NCI-H2227 treated with DMSO at 0.1 percent for 48 hours (cell line): ENCODE data around the gene HNRNPK.

Experiments
- DNase-seq: peaks from one replicate; lab custom pipeline; 2025; lab: John Stamatoyannopoulos, UW

HNRNPK gene

DNA sequence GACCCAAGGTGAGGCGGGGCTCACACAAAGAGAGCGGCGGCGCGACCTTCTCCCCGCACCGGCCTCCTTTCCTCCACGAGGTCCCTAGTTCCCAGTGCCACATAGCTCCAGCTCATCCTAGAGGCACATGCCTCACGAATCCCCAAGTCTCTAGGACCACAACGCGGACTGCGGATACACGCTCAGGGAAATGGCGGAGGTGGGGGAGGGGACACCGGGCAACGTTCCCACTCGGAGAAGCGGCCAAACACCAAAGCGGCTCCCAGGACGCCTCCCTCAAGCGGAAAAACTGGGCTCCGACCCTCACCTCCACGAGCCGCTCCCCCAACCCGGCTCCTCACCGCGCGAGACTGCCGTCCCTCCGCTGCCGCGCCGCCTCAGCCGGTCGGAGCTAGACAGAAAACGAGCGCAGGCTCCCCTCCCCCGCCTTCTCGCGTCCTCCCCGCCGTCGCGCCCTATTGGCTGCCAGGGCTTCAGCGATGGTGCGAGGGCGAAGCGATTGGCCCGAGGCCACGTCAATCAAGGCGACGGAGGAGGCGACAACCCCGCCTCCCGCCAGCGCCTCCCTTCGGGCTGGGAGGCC is at the start of gene HNRNPK:
Gene HNRNPK (minus strand): TSS at position 404 of the 583 bp plus-strand sequence. CDS start 1,963 bp downstream, outside the sequence.
- DNase-seq: peak; percentile 96

DNA sequence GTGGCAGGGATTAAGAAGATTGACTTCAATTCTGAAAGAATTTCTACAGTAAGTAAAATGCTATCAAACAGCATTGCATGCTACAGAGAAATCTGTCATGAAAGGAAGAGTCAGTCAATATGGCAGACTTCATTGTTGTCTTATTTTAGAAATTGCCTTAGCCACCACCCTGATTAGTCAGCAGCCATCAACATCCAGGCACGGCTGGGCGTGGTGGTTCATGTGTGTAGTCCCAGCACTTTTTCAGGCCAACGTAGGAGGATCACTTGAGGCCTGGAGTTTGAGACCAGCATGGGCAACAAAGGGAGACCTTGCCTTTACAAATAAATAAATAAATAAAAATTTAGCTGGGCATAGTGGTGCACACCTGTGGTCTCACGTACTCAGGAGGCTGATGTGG is 47.2 kb upstream of the HNRNPK start:
- no peak for DNase-seq

DNA sequence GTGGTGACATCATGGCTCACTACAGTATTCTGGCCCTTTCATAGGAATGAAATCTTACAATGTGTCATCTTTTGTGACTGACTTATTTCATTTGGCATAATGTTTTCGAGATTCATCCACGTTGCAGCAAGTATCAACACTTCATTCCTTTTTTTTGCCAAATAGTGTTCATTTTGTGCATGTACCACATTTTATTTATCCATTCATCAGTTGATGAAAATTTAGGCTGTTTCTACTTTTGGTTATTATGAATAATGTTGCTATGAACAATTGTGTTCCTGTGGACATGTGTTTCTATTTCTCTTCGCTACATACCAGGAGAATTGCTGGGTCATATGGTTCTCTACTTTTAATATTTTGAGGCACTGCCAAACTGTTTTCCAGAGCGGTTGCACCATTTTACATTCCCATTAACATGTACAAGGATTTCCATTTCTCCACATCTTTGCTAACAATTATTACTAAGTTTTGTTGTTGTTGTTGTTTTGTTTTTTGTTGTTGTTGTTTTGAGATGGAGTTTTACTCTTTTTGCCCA is 44.1 kb upstream of the HNRNPK start:
- no peak for DNase-seq

DNA sequence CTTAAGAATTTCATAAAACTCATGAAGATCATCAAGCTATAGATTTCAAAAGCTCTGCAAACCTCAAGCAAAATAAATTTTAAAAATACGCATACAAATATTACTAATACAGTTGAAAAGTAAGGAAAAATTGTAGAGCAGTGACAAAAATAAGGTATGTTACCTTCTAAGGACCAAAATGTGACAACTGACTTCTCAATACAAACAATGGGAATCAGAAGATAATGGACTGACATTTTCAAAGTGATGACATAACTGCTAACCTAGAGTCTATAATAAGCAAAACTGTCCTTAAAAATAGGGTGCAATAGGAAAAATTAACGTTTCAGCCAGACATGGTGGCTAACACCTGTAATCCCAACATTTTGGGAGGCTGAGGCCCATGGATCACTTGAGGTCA is 27.6 kb upstream of the HNRNPK start:
- no peak for DNase-seq

DNA sequence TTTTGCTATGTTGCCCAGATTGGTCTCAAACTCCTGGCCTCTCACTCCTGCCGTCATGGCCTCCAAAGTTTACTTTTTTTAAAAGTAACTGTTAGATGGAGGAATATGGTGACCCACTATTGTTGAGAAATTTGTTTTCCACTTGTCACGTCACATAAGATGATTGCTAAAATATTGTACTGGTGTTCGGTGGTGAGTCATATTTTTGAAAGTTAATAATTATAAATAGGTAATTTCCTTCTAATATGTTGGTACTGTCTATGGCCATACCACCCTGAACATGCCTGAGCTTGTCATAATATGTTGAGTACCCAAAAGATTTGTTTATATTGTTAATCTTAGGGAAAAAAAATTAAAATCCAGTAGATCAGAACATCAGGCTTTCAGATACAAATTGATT is 23.2 kb upstream of the HNRNPK start:
- DNase-seq: no peak

DNA sequence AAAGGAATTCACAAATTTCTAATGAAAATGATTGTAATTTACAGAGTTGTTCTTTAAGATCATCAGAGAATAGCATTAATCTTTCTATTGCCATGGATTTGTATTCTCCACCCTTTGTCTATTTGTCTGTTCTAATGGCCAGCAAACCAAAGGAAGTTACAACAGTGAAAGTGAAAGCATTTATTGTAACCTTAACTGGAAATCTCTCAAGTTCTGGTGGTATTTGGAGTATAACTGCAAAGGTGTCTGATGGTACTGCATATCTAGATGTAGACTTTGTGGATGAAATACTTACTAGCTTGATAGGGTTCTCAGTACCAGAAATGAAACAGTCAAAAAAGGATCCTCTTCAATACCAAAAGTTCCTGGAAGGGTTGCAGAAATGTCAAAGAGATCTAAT is 22.3 kb upstream of the HNRNPK start:
- DNase-seq: no peak

DNA sequence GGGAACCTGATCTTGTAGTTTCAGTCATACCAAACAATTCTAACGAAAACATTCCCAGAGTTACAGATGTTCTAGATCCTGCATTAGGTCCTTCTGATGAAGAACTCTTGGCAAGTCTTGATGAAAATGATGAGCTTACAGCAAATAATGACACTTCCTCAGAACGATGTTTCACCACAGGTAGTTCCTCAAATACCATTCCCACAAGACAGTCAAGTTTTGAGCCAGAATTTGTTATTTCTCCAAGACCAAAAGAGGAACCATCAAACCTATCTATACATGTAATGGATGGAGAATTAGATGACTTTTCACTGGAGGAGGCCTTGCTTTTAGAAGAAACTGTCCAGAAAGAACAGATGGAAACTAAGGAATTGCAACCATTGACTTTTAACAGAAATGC is 21.6 kb upstream of the HNRNPK start:
- DNase-seq: no peak

DNA sequence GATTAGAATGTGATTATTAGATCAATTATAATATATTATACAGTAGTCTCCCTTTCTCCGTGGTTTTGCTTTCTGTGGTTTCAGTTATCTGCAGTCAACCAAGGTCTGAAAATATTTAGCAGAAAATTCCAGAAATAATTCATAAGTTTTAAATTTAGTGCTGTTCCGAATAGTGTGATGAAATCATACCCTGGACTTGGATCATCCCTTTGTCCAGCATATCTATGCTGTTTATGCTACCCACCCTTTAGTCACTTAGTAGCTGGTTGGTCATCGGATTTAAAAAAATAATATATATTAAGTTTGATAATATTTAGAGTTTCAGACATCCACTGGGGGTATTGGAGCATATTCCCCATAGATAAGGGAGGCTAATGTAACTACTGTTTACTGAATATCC is 20.2 kb upstream of the HNRNPK start:
- no peak for DNase-seq

DNA sequence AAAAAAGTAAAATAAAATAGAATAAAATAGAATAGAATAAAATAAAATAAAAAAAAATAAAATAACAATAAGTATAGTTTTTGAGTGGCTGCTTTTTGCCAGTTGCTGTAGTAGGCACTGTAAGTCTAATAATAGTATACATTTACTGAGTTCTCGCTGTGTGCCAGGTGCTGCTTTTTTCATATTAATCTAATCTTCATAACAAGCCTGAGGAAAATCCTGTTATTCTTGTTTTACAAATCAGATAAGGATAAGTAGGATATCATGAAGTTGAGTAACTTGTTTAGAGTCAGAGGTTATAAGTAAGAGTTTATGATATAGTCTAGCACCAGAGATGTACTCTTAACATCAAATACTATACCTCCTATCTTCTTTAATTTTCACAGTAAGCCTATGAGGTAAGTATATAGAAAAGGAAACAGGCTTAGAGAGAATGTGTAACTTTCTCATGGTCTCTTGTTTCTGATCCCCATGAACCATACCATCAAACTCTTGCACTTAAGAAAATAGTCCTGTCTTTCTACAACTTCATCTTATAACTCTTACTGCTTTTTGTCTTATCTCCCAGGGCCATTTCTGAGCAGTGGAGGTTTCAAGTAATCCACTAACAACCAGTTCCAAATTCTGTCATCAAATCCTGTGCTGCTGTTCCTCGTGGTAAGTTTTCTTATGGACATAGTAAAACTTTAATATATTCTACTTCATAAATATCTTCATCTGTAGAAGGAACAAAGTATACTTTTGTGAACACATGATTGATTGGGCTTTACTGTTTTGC is 19.3 kb upstream of the HNRNPK start:
- no peak for DNase-seq

DNA sequence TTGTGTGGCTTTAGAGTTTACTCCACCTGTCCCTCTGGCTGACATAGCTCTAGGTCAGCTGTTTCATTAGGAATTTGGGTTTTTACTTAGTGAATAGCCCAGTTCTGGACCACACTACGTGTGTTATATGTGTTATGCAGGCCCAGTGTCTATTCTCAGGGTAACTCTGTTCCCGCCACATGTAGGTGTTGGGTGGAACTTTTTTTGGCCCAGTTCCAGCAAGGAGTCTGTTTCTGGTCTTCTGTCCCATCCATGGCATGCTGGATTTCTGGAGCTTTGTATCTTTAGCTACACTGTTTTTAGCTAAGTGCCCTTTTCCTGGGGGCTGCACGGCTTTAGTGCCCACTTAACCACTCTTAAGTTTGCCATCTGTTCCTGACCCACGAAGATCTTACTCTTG is 16.1 kb upstream of the HNRNPK start:
- DNase-seq: no peak

DNA sequence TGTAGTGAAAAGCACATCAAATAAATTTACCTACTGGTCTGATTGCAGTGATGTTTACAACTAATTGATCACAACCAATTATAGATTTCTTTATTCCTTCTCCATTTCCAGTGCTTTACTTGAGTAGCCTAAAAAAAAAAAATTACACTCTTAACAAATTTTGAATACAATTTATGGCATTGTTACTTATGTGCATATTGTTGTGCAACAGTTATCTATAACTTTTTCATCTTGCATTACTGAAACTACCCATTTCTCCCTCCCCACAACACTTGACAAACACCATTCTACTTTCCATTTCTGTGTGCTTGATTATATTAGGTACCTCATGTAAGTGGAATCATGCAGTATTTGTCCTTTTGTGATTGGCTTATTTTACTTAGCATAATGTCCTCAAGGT is 12.9 kb upstream of the HNRNPK start:
- no peak for DNase-seq

DNA sequence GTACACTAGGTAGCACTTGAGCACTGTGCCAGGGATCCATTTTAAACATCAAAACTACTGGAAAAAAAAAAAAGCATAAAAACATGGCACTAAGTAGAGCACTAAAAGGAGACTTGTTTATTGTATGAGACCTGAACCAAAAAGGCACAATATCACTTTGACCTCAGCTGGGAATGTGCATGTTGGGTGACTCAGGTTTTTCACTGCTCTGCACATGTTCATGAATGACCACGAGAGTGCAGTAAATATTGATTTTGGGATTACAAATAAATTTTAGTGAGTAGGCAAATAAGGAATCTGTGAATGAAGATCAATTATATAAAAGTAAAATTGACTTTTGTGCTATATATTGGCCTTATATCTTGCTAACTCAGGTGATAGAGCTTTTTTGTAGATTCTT is 12.4 kb upstream of the HNRNPK start:
- no peak for DNase-seq

DNA sequence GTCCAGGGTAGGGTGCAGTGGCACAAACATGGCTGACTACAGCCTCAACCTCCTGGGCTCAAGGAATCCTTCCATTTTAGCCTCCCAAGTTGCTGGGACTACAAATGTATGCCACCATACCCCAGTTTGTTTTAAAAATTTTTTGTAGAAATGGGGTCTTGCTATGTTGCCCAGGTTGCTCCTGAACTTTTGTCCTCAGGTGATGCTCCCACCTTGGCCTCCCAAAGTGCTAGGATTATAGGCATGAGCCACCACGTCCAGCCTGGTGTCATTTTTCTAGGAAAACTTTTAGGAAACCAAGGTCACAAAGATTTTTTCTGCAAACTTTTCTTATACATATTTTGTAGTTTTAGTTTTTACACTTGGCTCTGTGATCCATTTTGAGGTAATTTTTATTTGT is 11.3 kb upstream of the HNRNPK start:
- no peak for DNase-seq

DNA sequence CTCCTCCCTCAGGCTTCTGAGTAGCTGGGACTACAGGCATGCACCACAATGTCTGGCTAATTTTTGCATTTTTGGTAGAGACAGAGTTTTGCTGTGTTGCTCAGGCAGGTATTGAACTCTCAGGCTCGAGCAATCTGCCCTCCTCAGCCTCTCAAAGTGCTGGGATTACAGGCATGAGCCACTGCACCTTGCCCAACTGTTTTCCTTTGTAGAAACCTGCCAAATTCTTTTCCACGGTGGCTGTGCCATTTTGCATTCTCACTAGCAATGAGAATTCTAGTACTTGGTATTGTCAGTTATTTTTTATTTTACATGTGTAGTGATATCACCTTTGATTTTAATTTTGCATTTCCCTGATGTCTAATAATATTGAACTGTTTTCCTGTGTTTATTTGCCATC is 8.4 kb upstream of the HNRNPK start:
- DNase-seq: no peak

DNA sequence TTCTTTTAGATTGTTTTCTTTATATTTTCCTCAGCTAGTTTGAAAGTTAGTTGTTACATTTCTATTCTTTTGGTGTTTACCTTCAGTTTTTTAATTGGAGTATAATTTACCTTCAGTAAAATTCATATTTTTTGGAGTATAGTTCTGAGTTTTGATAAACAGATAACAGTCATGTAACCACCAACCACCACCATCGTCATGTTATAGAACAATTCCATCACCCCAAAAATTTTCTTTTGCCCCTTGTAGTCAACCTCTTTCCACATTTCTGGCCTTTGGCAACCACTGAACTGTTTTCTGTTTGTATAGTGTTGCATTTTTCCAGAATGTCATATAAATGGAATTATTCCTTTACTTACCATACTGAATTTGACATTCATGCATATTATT is 7.4 kb upstream of the HNRNPK start:
- no peak for DNase-seq

DNA sequence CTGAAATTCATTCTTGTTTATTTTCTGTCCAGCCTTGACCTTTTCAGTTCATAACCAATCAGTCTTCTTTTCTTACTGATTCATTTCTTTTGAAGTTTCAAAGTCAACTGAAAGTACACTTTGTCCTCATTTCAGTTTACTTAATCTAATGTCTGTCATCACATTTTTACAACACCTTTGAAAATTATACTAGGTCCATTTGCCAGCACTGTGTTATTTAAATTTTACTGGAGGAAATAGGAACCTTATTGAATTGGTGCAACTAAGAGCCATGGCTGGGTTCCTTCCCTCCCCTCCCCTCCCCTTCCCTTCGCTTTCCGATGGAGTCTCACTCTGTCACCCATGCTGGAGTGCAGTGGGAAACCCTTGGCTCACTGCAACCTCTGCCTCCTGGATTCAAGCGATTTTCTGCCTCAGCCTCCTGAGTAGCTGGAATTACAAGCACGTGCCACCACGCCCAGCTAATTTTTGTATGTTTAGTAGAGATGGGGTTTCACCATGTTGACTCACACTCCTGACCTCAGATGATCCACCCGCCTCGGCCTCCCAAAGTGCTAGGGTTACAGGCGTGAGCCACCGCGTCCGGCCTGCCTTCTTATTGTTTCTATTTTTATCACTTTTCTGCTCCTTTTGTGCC is 6.9 kb upstream of the HNRNPK start:
- DNase-seq: no peak

DNA sequence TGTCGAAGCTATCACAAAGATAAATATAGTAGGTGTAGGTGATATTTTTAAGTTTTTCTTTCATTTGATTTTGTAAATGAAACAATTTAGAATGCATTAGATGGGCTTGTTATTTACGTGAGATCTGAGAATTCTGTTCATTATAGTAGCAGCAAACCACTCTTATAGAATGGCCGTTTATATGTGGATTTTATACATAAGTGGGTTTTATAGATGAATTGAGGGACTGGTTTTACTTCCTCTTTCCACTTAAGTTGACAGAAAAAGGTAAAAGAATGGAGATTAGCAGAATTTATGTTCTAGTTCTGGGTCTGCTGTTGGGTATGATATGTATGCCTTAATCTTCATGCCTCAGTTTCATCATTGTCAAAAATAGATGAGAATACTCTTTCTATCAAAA is 6.2 kb upstream of the HNRNPK start:
- DNase-seq: no peak

DNA sequence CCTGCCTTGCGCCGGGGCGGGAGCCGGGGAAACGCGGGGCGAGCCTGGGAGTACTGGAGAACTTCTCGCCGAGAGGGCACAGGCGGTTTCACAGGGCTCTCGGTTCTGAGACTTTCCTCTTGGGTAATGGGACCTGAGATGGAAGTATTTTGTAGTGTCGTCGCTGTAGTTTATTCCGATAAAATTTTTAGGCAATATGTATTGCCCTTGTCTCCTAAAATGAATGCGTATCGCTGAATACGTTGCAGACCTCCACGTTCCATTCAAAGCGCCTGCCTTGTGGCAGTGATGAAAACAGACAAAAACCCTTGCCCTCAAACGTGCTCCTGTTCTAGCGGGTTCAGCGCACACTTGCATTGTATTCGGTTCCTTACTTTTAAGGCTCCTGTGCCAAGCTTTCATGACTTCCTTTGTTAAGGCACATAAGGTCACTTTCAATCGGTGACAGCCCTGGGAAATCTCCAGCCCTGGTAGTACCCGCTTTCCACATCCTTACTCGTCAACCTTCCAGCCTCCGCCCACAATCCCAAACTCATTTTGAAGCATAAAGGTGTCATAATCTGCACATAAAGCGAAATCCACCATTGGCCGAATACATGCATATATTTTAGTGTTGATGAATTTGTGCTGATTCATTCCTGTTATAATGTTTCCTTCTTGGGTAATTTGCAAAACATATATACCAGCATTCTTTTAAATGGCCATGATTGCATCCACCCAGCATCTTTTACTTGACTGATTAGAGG is 1.3 kb upstream of the HNRNPK start:
- peak; percentile 23 for DNase-seq

DNA sequence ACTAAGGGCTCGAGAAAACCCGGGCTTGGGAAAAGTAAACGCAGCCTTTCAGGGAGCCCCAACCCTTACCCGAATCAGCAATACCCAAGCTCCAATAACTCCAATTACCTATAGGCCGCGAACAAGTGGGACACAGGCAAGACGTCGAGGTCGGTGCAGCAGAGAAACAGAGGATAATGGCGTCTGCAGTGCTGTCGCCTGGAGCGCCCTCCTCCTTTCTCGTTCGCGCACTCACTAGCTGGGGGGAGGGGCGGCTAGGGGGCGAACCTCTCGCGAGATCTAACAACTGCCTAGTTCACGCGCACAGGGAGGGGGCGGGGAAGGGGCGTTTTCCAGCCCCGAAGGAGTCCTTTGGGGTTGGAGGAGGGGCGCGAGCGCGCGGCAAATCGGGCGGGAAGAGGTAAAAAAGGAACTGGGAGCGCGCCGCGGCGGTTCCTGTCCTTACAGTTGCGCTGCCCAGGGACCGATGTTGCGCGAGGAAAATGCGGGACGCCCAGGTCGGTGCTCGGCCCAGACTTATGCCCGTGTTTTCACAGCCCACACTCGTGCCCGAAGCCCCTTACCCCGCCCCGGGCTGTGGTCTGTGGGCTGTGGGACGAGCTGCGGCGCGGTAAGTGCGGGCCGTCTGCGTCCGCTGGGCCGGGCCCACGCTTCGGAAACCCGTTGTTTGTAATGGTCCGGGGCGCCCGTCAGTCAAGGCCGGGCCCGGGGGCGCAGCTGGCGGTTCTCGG is 545 bp upstream of the HNRNPK start, which contains the start of gene RMI1:
Gene RMI1 (plus strand): TSS at position 411 of the 731 bp plus-strand sequence. CDS start 20,182 bp downstream, outside the sequence.
- DNase-seq: peak; percentile 97

DNA sequence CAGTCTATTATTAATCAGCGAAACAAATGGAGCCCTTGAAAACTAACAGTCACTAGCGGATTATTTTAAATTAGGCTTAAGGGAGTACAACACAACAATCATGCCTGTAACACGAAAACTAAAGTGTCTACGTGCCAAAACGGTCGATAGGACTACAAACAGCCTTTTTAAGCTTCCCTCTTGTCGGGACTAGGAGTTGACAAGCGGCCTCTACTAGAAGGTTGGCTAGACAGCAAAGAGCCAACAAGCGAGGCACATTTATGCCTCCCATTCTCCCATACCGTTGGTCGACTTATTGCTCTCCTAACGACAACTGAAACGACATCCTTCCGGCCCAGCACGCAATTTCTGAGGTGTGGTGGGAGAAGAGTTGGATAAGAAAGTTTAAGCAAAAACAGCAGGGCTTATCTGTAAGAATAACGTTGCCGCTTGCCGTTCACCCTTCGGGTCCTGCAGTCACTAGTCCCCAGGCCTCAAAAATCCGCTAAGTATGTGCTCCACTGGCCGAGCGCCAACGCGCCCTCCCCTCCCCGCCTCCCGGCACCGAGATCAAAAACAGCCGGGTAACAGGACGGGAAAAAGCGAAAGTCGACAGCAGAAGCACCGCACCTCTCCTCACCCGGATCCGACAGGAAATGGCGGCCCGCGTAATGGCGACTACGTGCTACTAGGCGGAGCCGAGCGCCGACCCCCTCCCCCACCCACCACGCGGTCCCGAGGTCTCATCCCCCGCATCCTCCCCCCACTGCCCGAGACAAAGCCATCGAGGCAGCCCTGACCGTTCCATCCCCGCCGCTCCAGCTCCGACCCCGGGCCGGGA is 813 bp downstream of the HNRNPK start:
- DNase-seq: peak; percentile 26

DNA sequence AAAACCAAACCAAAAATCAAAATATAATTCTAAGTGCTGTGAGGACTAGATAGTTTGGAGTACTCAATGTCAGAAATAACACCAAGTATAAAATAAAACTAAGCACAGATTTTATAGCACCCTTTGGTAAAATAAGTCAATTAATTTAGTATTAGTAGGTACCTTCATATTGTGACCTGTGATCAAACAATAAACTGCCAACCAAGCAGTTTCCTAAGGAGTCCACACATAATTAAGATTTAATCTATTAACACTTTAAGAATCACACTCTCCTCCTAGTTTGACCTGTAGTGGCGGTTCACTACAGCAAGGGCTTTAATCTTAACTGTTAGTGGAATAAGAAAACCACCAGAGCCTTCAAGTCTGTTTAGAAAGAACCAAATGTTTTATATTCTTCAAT is 2.8 kb downstream of the HNRNPK start:
- no peak for DNase-seq
